Measurements from ENCODE around the gene ATF7. TPM values are rescaled to one million over a fixed set of nuclear protein-coding genes. Genes with fewer than 3 reads are reported as not detected.

ATF7 gene
- total and polyA plus RNA-seq, 2 of the 13 experiments (the other 11 are each of a cell fraction or from before 2014, with no cell fraction given), result 9.6 to 16.2 TPM

DNA sequence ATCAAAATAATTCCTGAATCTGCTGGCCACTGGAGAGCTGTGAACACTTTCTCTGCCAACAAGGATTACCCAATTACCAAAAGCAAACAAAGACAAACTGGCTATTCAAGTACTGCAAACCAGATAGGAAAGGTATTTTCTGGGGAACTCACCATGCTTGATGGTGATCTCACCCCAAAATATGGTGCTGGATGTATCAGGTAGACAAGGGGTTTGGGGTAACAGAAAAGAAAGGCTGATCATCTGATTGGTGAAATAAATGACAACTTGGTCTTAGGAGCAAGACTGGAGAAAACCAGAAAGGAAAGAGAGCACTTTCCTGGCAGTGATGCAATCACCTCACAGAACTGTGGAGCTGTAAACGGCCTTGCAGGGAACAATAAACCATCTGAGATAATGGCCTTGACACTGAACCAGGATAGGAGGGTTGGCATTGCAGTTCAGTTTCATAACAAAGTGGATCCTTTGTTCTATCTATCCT is 87.9 kb downstream of the ATF7 start (continued):
- TF ChIP-seq MATR3 (CRISPR knock-in tag; IDR thresholded peaks at IDR 0.05) (no peak), ONECUT2 (CRISPR knock-in tag; IDR thresholded peaks at IDR 0.05) (peak; percentile 36; the same call in 1 of the 2 replicates), ZNF691 (CRISPR knock-in tag; IDR thresholded peaks at IDR 0.05; ENCODE audit: borderline replicate concordance, low read depth) (peak; percentile 59; the same call in 1 of the 2 replicates), FOXA3 (CRISPR knock-in tag; IDR thresholded peaks at IDR 0.05) (peak; percentile 89), ZNF607 (CRISPR knock-in tag; IDR thresholded peaks at IDR 0.05; ENCODE audit: borderline replicate concordance) (no peak; the same call in 1 of the 2 replicates), ZNF781 (CRISPR knock-in tag; IDR thresholded peaks at IDR 0.05; ENCODE audit: borderline replicate concordance, not compliant biosample characterization) (no peak), GPBP1L1 (CRISPR knock-in tag; IDR thresholded peaks at IDR 0.05) (no peak), TMF1 (CRISPR knock-in tag; IDR thresholded peaks at IDR 0.05; ENCODE audit: low read depth) (no peak), FOXP1 (IDR thresholded peaks at IDR 0.05) (no peak; the same call in 1 of the 2 replicates), FOXP1 (CRISPR knock-in tag; IDR thresholded peaks at IDR 0.05) (peak; percentile 77; the same call in 1 of the 2 replicates), MYNN (CRISPR knock-in tag; IDR thresholded peaks at IDR 0.05; ENCODE audit: low read depth) (no peak), XBP1 (CRISPR knock-in tag; IDR thresholded peaks at IDR 0.05) (no peak), SNAPC2 (CRISPR knock-in tag; IDR thresholded peaks at IDR 0.05) (0 out of 2 replicates have a peak, but pooled peaks have one; percentile 73), MEIS2 (CRISPR knock-in tag; IDR thresholded peaks at IDR 0.05) (peak; percentile 79; the same call in 1 of the 2 replicates), ZNF274 (CRISPR knock-in tag; IDR thresholded peaks at IDR 0.05) (no peak), NCOR1 (IDR thresholded peaks at IDR 0.05; ENCODE audit: borderline replicate concordance, low read length) (peak; percentile 97), ZNF788 (CRISPR knock-in tag; IDR thresholded peaks at IDR 0.05; ENCODE audit: borderline replicate concordance) (peak; percentile 19; the same call in 1 of the 2 replicates), ZFX (CRISPR knock-in tag; IDR thresholded peaks at IDR 0.05; ENCODE audit: low read depth) (no peak), FOSL2 (CRISPR knock-in tag; IDR thresholded peaks at IDR 0.05) (peak; percentile 74), ZNF546 (CRISPR knock-in tag; conservative IDR thresholded peaks at IDR 0.05) (no peak), ZNF564 (CRISPR knock-in tag; IDR thresholded peaks at IDR 0.05) (peak; percentile 45; the same call in 1 of the 2 replicates), RXRA (CRISPR knock-in tag; IDR thresholded peaks at IDR 0.05) (peak; percentile 85; the same call in 1 of the 2 replicates), ZFP82 (CRISPR knock-in tag; IDR thresholded peaks at IDR 0.05; ENCODE audit: borderline replicate concordance) (no peak), ZNF143 (CRISPR knock-in tag; IDR thresholded peaks at IDR 0.05) (peak; percentile 33; the same call in 1 of the 2 replicates)
- TF ChIP-seq, protein P1, sequence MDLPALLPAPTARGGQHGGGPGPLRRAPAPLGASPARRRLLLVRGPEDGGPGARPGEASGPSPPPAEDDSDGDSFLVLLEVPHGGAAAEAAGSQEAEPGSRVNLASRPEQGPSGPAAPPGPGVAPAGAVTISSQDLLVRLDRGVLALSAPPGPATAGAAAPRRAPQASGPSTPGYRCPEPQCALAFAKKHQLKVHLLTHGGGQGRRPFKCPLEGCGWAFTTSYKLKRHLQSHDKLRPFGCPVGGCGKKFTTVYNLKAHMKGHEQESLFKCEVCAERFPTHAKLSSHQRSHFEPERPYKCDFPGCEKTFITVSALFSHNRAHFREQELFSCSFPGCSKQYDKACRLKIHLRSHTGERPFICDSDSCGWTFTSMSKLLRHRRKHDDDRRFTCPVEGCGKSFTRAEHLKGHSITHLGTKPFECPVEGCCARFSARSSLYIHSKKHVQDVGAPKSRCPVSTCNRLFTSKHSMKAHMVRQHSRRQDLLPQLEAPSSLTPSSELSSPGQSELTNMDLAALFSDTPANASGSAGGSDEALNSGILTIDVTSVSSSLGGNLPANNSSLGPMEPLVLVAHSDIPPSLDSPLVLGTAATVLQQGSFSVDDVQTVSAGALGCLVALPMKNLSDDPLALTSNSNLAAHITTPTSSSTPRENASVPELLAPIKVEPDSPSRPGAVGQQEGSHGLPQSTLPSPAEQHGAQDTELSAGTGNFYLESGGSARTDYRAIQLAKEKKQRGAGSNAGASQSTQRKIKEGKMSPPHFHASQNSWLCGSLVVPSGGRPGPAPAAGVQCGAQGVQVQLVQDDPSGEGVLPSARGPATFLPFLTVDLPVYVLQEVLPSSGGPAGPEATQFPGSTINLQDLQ (CRISPR knock-in tag; IDR thresholded peaks at IDR 0.05), result no peak
- TF ChIP-seq, protein P2, sequence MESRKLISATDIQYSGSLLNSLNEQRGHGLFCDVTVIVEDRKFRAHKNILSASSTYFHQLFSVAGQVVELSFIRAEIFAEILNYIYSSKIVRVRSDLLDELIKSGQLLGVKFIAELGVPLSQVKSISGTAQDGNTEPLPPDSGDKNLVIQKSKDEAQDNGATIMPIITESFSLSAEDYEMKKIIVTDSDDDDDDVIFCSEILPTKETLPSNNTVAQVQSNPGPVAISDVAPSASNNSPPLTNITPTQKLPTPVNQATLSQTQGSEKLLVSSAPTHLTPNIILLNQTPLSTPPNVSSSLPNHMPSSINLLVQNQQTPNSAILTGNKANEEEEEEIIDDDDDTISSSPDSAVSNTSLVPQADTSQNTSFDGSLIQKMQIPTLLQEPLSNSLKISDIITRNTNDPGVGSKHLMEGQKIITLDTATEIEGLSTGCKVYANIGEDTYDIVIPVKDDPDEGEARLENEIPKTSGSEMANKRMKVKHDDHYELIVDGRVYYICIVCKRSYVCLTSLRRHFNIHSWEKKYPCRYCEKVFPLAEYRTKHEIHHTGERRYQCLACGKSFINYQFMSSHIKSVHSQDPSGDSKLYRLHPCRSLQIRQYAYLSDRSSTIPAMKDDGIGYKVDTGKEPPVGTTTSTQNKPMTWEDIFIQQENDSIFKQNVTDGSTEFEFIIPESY (CRISPR knock-in tag; IDR thresholded peaks at IDR 0.05), result peak; percentile 69

All from HepG2 (cell line).